GM12891 (cell line): ENCODE data around the gene DNASE2.

Experiments used
- PAX5 ChIP-seq: IDR thresholded peaks from 2 replicates; pipeline ENCODE4 v1.6.1; 2011; ENCODE audit warnings: low read length, moderate library complexity, mild to moderate bottlenecking; ENCODE audit not compliant: insufficient read depth, severe bottlenecking
- POLR2A ChIP-seq: IDR thresholded peaks from 2 replicates; pipeline ENCODE4 v1.6.1; 2011; ENCODE audit warnings: low read depth, low read length, control low read depth
- POLR2AphosphoS5 ChIP-seq: IDR thresholded peaks from 2 replicates; pipeline ENCODE4 v1.6.1; 2011; ENCODE audit warnings: low read depth, low read length, control low read depth
- POU2F2 ChIP-seq: IDR thresholded peaks from 2 replicates; pipeline ENCODE4 v1.6.1; 2011; ENCODE audit warnings: low read depth, mild to moderate bottlenecking, control low read depth, low read length, moderate library complexity
- SPI1 ChIP-seq: IDR thresholded peaks from 2 replicates; pipeline ENCODE4 v1.6.1; 2011; ENCODE audit warnings: low read depth, low read length, control low read depth
- TAF1 ChIP-seq: IDR thresholded peaks from 2 replicates; pipeline ENCODE4 v1.6.1; 2011; ENCODE audit warnings: low read depth, low read length, control low read depth

DNA sequence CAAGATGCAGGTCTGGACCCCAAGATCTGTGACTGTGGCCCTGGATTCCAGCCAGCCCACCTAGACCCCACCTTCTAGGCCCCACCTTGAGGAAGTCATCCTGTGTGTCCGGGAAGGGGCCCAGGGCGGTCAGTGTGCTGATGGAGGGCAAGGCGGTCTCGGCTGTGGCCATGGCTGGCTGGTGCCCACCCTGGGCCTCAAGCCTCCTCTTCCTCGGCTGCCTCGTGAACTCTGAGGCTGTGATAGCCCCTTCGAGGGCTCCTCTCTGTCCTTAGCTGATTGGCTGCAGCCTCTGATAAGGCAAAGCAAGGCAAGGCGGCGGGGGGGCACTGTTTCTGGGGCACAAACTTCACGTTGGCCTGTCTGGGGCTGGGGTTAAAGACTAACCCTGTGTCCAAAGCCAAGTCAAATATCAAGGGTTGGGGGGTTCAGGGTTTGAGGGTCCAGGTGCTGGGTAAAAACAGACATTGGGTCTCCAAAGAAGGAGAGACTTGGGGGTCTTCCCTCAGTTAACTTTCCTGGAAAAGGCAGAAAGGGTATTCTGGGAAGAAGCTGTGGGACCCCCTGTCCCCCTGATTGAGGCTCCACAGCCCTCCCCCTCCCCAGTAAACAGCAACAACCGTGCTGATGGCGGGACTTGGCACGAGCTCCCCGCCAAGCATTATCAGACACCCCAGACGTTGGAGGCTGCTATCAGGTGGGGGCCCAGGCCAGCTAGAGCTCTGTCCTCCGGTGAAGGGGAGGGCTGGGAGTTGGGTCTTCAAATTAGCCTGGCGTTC lies 5.9 kb upstream of the DNASE2 start, which contains the start of gene KLF1:
- TF ChIP-seq POLR2A (no peak), POLR2AphosphoS5 (no peak), POU2F2 (no peak), TAF1 (no peak), PAX5 (no peak), SPI1 (no peak)
